Measurements from ENCODE around the gene SMARCA4.
"Not testable (repeated sequence)": the region's sequence is repeated elsewhere in the genome, so short reads cannot be mapped to it uniquely, and the experiment has no call there.

SMARCA4 gene

GRCh38 chr19:11078893-11079292 lies 118.1 kb downstream of the SMARCA4 start:
- DNase-seq: no peak

- DNase-seq: no peak
Measured at GRCh38 chr19:11079999-11080398, 119.2 kb downstream of the SMARCA4 start.

- no peak for DNase-seq
Measured at GRCh38 chr19:11087870-11088505, 127.2 kb downstream of the SMARCA4 start.

GRCh38 chr19:11088506-11089253 lies 127.8 kb downstream of the SMARCA4 start:
- no peak for DNase-seq

GRCh38 chr19:11089254-11090013 lies 128.6 kb downstream of the SMARCA4 start, which contains the start of gene LDLR:
Gene LDLR (plus strand): TSS chr19:11089463. CDS start chr19:11089549, 86 bp downstream.
- DNase-seq: peak; percentile 66

GRCh38 chr19:11090014-11090263 lies 129.1 kb downstream of the SMARCA4 start:
- not testable (repeated sequence) for DNase-seq

GRCh38 chr19:11090264-11090996 lies 129.6 kb downstream of the SMARCA4 start:
- DNase-seq: peak; percentile 97

GRCh38 chr19:11090997-11091702 lies 130.3 kb downstream of the SMARCA4 start:
- no peak for DNase-seq

GRCh38 chr19:11091703-11092153 lies 130.9 kb downstream of the SMARCA4 start:
- DNase-seq: peak; percentile 32

- DNase-seq: no peak
Measured at GRCh38 chr19:11092181-11092538, 131.3 kb downstream of the SMARCA4 start.

- DNase-seq: no peak
Measured at GRCh38 chr19:11093689-11094238, 132.9 kb downstream of the SMARCA4 start.

- no peak for DNase-seq
Measured at GRCh38 chr19:11094520-11094894, 133.7 kb downstream of the SMARCA4 start.

GRCh38 chr19:11096210-11096841 lies 135.5 kb downstream of the SMARCA4 start:
- no peak for DNase-seq

GRCh38 chr19:11097367-11097766 lies 136.5 kb downstream of the SMARCA4 start:
- not testable (repeated sequence) for DNase-seq

GRCh38 chr19:11098327-11098726 lies 137.5 kb downstream of the SMARCA4 start:
- DNase-seq: no peak

GRCh38 chr19:11098861-11099260 lies 138.0 kb downstream of the SMARCA4 start:
- DNase-seq: no peak

- no peak for DNase-seq
Measured at GRCh38 chr19:11100049-11100448, 139.2 kb downstream of the SMARCA4 start.

- no peak for DNase-seq
Measured at GRCh38 chr19:11101057-11101456, 140.2 kb downstream of the SMARCA4 start.

- DNase-seq: no peak
Measured at GRCh38 chr19:11102944-11103343, 142.1 kb downstream of the SMARCA4 start.

- DNase-seq: not testable (repeated sequence)
Measured at GRCh38 chr19:11103667-11104066, 142.8 kb downstream of the SMARCA4 start.

- DNase-seq: no peak
Measured at GRCh38 chr19:11105014-11105636, 144.3 kb downstream of the SMARCA4 start.

Measured in activated T-cell treated with anti-CD3 and anti-CD28 coated beads for 4 hours (primary cell).